Activated CD8-positive, alpha-beta memory T cell treated with anti-CD3 and anti-CD28 coated beads, Interleukin-2, amount 50 U/mL, for 24 hours (primary cell): ENCODE results near the gene EHD1.

Experiments used
- DNase-seq: peaks from one replicate; pipeline ENCODE4 v3.0.0-alpha.2; 2020; ENCODE audit errors: extremely low read depth

The EHD1 gene

DNA sequence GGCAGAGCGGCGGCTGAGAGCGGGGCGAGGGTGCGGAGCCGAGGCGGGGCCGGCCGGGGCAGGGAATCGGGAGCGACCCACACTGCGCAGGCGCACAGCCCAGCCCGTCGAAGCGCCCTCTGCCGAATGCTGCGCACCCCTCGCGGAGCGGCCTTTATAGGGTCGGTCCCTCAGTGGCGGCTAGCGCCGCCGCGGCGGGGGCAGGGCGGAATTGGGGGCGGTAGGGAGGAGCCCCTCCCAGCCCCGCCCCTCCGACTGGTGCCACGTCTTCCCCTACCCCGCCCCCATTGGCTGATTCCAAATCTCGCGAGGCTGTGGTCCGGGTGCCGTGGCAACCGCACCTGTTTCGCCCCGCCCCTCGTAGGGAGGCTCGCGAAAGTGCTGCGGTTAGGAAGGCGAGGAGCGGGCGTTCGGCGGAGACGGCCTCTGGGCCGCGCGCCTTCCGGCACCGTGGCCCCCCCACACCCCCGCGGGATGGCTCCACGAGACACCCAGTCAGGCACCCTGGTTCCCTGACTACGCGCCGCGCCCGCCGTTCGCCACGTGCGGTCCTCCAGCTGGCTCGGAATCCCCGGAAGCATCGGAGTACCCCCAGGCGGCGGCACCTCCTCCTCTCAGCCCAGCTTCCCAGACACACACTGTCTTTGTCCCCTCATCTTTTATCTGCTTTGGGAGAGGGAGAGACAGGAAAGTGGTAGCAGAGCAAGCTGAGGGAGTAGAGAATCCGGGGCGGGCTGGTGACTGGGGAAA is at the start of gene EHD1:
Gene EHD1 (minus strand): TSS at position 128 of the 750 bp plus-strand sequence. CDS start 157 bp downstream, outside the sequence.
- peak; percentile 98 for DNase-seq

DNA sequence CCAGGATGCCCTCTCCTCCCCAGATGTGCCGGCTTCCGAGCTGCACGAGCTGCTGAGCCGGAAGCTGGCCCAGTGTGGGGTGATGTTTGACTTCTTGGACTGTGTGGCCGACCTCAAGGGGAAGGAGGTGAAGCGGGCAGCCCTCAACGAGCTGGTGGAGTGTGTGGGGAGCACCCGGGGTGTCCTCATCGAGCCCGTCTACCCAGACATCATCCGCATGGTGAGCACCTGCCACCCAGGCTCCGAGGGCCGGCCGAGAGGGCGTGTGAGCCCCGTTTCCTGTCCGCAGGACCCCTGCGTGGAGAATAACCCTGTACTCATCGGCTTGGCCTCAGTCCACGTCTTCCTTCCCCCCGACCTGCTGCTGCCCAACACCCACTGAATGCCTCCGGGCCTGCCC is 48.3 kb upstream of the EHD1 start:
- no peak for DNase-seq

DNA sequence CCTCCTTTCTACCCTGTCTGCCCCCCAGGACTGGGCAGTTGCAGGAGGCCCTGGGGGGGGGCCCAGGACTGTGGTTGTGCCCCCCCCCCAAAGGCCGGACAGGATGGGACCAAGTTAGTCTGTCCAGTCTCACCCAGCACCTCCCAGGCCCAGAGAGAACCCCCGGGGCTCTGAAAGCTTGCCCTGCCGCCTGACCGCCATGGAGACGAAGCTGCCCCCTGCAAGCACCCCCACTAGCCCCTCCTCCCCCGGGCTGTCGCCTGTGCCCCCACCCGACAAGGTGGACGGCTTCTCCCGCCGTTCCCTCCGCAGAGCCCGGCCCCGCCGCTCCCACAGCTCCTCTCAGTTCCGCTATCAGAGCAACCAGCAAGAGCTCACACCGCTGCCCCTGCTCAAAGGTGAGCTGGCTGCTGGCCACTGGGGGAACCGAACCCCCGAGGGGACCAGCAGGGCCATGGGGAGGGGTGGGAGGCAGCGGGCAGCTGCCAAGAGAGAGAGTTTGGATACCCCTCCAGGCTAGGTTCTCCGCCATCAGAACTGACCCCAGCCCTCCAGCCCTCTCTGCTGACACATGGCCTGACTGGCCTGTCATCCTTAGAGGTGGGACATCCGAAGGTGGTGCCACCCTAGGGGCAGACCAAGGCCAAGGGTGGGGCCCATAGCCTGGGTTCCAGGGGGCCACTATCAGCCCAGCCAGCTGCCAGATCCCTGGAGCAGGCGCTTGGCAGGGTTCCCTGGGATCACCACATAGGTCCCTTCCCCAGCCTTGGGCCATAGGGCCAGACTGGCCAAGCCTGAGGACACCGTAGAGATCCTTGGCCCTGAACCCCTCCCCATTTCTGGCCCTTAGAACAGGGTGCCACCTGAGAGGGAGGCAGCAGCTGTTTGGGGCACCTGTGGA is 47.4 kb upstream of the EHD1 start:
- no peak for DNase-seq

DNA sequence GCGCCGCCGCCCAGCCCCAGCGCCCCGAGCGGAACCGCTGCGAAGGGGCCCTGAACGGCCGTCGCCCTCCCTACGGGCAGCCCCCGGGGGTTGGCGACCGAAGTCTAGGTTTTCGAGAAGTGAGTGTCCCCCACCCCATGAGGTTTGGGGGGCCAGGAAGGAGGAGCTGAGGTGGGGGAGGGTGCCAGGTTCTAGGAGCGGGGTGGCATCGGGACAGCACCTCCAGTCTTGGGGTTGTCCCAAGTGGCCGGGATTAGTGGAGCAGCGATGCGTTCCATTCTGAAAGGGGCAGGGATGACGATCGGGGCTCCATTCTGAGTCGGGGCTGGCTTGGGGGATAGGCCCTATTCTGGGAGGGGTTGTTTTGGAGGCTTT is 46.5 kb upstream of the EHD1 start:
- no peak for DNase-seq

DNA sequence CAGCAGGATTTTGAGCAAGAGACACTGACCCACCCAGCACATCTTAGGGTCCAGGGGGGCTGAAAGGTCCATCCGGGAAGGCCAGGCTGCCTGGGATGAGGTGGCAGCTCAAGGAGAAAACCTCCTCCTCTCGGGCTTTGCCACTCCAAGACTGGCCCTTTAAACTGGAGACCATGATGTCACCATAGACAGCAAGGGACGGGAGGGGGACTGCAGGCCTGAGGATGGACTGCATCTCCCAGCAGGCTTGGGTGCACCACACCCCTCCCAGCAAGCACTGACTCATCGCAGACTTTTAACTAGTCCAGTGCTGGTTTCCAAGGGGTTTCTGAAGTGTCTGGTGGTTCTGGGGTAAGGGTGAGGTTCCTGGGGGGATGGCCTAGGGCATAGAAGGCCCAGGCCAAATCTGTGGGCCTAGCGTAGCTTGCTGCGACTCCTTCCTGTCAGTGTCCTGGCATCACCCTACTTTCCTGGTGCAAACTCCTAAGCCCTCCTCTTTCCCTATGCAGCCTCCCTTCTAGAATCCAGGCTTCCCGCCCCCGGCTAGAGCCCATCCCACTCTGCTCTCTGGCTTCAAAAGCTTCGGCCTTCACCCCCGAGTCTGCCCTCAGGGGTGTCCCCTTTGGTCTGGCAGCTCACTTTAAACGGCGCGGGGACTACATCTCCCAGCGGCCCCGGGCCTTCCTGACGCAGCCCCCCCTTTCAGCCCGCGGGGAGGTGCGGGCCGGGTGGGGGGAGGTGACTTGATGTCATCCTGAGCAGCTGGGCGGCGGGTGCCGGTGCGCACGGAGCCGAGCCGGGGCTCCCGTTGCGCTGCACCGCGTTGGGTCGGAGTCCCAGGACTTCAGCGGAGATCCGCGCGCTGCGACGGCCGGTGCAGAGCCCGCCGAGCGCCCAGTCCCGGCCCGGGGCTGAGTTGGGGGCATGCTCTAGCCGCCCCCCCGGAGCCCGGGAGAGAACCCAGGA is 45.8 kb upstream of the EHD1 start, which contains the start of gene PPP2R5B:
Gene PPP2R5B (plus strand): TSS at position 746 of the 966 bp plus-strand sequence. CDS start 1,046 bp downstream, outside the sequence.
- DNase-seq = peak; percentile 81

DNA sequence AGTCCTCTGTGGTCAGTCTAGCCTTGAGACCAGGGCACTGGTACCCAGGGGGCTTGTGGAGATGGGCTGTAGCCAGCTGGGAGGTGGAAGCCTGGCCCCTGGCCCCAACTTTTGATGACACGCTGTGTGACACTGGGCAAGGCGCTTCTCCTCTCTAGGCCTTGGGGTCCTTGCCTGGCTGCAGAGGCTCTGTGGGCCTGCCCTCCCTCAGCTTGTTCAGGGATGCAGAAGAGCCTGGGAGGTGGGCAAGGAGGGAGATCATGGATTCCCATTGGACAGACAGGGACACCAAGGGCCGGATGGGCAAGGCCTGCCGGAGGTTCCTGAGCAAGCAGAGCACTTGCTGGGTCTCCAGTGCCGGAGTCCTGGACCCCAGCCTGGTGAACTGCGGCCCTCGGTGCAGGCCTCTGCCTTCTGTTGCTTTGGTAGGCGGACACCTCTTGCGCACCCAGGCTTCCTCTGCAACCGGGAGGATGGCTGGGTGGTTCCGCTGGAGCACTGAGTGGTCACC is 44.8 kb upstream of the EHD1 start:
- DNase-seq = no peak

- DNase-seq = no peak
These were observed 43.0 kb upstream of the EHD1 start for GRCh38 chr11:64921384-64921783.

DNA sequence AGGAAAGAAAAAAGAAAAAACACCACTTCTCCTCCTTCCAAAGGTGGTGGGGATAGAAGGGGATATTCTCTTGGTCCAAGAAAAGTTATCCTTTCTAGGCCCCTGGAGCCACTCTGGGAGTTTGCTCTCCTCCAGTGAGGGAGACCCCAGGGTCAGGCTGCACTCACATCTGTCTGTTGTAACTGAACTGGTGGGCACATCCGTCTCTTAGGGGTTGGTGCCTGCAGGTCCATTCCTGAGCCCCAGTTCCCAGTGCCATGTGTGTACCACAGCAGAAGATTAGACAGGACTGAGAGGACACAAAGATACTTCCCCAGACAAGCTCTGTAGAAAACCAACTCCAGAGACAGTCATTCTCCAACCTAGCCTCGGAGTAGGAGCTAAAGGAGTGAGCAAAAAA is 41.7 kb upstream of the EHD1 start:
- no peak for DNase-seq

DNA sequence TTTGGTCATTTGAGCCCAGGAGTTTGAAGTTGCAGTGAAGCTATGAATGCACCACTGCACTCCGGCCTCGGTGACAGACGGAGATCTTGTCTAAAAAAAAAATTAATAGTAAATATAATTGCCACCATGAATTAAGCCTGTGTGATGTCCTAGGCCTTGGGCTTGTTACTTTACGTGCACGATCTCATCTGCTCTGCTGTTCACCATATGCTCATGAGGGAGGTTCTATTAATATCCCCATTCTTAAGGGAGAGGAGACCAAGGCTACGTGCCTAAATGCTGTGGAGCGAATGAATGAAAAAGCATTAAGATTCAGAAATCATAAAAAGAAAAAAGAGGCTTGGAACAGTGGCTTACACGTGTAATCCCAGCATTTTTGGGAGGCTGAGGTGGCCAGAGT is 41.2 kb upstream of the EHD1 start:
- DNase-seq = no peak

- DNase-seq = no peak
These were observed 39.6 kb upstream of the EHD1 start for GRCh38 chr11:64918017-64918416.

- no peak for DNase-seq
These were observed 39.2 kb upstream of the EHD1 start for GRCh38 chr11:64917663-64917995.

DNA sequence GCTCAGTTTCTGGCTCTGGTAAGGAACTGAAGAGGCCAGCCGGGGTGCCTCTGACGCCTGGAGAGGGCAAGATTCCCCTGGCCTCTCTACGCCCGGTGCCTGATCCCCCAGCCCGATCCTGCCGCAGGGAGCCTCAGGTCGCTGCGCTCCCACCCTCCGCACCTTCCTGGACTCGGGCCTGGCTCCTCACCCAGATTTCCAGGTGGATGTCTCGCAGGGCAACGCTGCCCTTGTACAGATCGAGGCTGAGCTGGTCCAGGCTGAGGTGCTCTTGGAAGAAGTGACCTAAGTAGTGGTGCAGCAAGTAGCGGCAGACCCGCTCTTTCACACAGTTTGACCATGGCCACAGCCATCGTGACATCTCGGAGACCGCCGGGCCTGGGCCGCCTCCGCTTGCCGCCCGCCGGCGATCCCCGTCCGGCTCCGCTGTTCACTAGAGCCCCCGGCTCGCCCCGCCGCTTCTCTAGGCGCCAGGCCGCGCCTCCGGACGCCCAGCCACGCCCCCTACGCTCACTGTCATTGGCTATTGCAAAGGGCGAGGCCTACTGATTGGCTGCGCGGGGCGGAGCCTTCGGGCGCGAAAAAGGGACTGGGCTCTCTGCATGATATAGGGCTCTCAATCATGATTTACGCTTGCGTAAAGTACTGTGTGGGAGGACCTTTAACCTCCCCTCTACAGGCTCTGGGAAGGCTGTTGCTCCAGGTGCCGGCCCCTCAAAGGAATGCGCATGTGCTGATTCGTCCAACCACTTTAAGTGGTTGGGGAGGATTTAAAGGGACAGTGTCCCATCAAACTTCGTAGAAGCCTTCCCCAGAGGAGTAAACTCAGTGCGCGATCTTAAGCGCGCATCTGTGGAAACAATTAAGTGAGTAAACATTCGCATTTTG is 38.6 kb upstream of the EHD1 start, which contains the start of gene ATG2A:
Gene ATG2A (minus strand): TSS at position 435 of the 888 bp plus-strand sequence. CDS start 74 bp downstream, at position 361.
- DNase-seq = peak; percentile 97

DNA sequence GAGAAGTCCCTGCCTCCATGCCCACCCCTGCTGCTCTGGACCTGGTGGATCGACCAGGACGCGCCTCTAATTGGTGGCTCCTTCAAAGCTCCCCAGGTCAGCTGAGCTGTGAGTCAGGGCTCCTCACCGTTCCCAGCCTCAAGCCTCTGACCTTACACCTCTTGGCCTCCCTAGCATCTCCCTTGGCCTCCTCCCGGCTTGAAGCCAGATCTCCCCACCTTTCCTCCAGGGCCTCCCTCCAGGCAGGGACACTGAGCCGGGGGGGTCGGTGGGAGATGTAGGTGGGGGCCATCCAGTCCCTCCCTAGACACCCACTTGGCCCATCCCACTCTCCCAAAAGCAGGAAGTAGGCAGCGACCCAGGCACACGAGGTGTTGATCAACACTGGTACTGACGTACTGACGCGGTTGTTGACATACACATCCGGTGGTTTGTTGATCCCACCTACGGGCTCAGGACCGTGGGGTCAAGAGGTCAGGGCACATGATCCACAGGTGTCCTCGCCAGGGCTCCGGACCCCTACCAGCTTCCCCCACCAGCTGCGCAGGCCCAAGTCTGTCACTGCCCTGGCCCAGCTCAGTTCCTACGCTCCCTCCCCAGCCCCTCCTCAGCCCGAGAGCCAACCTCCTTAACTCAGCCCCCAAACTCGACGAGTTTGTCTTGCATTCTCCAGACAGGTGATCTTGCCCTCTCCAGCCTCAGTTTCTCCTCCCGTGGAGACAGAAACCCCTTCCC is 37.8 kb upstream of the EHD1 start:
- no peak for DNase-seq

DNA sequence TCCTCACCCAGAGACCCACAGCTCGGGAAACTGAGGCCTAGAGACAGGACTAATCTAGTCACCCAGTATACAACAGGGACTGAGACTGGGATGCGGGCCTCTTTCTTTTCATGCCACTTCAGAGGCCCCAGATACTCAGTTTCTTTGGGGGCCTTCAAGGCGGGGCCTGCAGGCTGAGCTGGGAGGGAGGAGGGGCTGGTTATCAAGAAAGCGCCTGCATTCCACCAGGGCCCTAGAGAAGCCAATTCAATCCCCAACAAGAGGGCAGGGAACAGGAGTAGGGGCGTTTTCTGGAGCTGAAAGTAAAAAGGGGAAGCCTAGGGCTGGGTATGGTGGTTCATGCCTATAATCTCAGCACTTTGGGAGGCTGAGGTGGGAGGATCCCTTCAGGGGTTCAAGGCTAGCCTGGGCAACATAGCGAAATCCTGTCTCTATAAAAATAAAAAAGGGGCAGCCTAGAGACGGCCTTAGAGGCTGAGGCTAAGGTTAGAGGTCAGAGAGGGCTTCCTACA is 37.0 kb upstream of the EHD1 start:
- no peak for DNase-seq

DNA sequence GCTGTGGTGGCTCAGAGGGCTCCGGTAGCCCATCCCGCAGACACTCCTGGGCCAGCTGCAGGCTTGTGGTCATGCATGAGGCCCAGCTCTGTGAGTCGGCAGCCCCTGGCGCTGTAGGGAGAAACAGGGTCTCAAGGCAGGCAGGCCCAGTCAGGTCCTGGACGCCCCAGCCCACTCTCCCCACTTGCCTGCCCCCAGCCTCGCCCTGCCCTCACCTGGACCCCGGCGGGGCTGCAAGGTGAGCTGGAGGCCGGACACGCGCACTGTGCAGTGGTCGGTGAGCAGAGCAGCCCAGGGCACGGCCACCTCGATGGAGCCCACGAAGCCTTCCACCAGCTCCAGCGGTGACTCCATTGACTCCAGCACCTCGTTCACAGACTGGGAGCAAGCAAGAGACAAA is 35.7 kb upstream of the EHD1 start:
- DNase-seq = no peak

- no peak for DNase-seq
These were observed 34.8 kb upstream of the EHD1 start for GRCh38 chr11:64913171-64913727.

DNA sequence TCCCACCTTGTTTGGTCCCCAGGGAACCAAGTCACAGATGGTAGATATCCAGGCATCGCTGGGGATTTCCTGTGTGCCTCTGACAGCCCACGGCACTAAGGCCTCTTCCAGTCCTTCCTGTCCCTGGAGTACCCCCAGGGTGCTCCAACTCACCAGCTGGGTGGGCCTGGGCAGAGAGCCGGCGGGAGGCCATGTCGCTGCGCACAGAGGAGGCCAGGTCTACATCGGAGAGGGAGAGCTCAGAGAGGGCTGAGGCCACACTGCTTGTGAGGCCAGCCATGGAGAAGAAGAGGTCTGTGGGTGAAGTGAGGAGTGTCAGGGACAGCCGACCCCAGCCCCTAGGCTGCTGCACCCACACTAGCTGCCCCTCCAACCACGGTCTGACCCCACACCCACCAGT is 33.3 kb upstream of the EHD1 start:
- no peak for DNase-seq

GRCh38 chr11:64911142-64911541 is 32.7 kb upstream of the EHD1 start:
- no peak for DNase-seq

- no peak for DNase-seq
These were observed 32.2 kb upstream of the EHD1 start for GRCh38 chr11:64910451-64911093.
